Measurements from ENCODE around the gene CC2D1A.
"Not testable (repeated sequence)": the region's sequence is repeated elsewhere in the genome, so short reads cannot be mapped to it uniquely, and the experiment has no call there.

The CC2D1A gene

DNA sequence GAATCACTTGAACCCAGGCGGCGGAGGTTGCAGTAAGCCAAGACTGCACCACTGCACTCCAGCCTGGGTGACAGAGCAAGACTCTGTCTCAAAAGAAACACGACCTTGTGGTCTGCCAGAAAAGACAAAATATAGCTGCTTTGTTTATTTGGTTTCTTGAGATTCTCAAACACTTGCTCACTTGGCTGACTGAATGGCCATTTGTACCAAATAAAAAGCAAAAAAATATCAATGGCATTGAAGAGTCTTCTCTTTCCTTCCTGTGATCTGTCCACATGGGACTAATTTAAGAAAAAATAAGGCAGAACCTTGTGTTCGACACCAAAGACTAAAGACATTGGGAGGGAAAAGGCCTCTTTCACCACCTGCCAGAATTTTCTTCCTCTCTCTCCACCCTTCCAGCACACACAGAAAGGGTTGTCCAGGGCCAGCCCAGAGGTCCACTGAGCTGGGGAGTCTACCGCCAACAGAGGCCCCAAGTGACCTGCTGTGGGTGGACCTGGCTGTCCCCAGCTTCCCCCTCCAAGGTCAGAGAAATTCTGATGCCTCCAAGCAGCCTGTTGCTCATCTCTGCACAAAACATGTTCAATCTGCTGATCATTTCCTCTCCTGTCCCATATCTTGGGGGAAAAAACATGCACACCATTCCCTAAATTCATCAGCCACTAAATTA is 6.0 kb upstream of the CC2D1A start:
- in situ Hi-C loops (cut with HindIII; ENCODE audit: low sequenced_read_pairs), result loop anchor here (25.0 kb wide), 1 partner anchor 487 kb away; the partner anchor contains the start of gene ADGRE5

GRCh38 chr19:13902993-13903555 is 2.9 kb upstream of the CC2D1A start:
- in situ Hi-C loops (cut with HindIII; ENCODE audit: low sequenced_read_pairs), result no loop called here

- in situ Hi-C loops (cut with HindIII; ENCODE audit: low sequenced_read_pairs), result no loop called here
Measured at GRCh38 chr19:13906521-13906904, 512 bp downstream of the CC2D1A start.

GRCh38 chr19:13906910-13907309 is 909 bp downstream of the CC2D1A start:
- in situ Hi-C loops (cut with HindIII; ENCODE audit: low sequenced_read_pairs), result no loop called here

DNA sequence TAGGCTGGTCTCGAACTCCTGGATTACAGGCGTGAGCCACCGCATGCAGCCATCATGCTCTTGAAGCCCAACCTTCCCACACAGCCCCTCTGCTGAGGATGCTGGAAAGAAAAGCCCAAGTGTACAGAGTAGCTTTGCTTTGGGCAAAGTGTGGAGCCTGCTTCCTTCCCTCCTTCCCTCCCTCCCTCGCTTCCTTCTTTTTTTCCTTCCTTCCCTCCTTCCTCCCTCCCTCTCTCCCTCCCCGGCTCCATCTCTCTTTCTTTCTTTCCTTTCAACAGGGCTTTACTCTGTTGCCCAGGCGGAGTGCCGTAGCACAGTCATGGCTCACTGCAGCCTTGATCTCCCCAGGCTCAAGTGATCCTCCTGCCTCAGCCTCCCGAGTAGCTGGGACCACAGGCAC is 2.7 kb downstream of the CC2D1A start:
- in situ Hi-C loops (cut with HindIII; ENCODE audit: low sequenced_read_pairs), result no loop called here

DNA sequence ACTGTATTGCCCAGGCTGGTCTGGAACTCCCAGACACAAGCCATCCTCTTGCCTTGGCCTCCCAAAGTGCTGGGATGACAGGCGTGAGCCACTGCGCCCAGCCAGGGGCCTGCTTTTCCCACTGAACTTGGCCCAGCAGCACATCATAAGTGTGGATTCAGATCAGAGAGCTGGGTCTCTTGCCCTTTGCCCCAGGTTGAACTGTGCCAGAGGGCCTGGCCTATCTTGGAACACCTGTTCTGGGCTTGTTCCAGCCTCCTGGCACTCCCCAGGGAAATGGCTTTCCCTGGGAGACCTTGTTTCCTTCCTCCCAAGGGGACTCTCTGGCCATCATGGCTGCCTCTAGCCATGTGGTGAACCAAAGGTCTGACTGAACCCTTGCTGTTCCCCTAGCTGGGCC is 3.4 kb downstream of the CC2D1A start:
- in situ Hi-C loops (cut with HindIII; ENCODE audit: low sequenced_read_pairs), result no loop called here

DNA sequence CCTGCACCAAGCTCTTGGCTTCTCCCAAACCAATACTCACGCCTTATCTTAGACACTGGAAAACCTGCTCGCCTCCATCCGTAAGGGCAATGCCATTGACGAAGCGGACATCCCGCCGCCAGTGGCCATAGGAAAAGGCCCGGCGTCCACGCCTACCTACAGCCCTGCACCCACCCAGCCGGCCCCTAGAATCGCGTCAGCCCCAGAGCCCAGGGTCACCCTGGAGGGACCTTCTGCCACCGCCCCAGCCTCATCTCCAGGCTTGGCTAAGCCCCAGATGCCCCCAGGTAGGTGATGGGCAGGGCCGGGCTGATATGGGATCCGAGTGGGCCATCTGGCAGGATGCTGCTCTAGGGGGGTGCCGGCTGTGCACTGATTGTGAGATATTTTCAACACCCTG is 7.4 kb downstream of the CC2D1A start:
- in situ Hi-C loops (cut with HindIII; ENCODE audit: low sequenced_read_pairs), result no loop called here

DNA sequence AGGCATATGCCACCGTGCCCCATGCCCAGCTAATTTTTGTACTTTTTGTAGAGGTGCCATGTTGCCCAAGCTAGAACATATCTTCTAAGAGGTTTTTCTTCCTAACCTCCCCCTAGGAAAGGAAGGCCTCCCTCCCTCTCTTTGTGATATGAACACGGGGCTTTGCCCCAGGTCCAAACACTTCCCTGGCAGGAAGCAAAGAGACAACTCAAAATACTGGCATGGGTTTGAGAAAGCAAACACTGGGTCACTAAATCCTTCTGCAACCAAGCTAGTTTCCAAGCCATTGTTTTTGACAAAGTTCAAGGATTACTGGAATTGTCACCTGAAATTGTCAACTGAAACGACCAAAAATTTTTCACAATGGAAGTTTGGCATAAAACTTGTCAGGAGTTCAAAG is 8.8 kb downstream of the CC2D1A start:
- in situ Hi-C loops (cut with HindIII; ENCODE audit: low sequenced_read_pairs), result no loop called here

- in situ Hi-C loops (cut with HindIII; ENCODE audit: low sequenced_read_pairs), result no loop called here
Measured at GRCh38 chr19:13917888-13918406, 11.9 kb downstream of the CC2D1A start.

DNA sequence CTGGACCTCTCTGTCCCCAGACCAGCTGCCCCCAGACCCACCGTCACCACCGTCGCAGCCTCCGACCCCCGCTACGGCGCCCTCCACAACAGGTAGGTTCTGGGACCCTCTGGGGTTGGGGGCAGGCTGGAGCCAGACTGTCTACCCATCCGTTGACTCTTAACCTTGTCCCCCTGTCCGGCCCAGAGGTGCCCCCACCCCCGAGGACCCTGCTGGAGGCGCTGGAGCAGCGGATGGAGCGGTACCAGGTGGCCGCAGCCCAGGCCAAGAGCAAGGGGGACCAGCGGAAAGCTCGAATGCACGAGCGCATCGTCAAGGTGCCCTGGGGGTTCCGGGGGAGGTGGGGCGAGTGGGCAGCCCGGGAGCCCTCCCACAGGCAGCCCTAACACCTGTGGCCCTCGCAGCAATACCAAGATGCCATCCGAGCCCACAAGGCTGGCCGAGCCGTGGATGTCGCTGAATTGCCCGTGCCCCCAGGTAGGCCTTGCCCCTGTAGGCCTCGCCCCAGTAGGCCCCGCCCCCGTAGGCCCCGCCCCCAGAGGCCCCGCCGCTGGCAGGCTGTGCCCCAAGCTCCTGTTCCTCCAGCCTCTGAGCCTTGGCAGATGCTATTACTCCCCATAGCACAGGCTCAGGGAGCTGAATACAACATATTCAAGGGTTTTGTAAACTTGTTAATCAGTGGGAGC is 12.9 kb downstream of the CC2D1A start:
- in situ Hi-C loops (cut with HindIII; ENCODE audit: low sequenced_read_pairs), result no loop called here

GRCh38 chr19:13920524-13920923 is 14.5 kb downstream of the CC2D1A start:
- in situ Hi-C loops (cut with HindIII; ENCODE audit: low sequenced_read_pairs), result no loop called here

- in situ Hi-C loops (cut with HindIII; ENCODE audit: low sequenced_read_pairs), result no loop called here
Measured at GRCh38 chr19:13920940-13921747, 15.1 kb downstream of the CC2D1A start.

GRCh38 chr19:13922118-13922517 is 16.1 kb downstream of the CC2D1A start:
- in situ Hi-C loops (cut with HindIII; ENCODE audit: low sequenced_read_pairs), result not testable (repeated sequence)

GRCh38 chr19:13923194-13923987 is 17.4 kb downstream of the CC2D1A start:
- in situ Hi-C loops (cut with HindIII; ENCODE audit: low sequenced_read_pairs), result no loop called here

DNA sequence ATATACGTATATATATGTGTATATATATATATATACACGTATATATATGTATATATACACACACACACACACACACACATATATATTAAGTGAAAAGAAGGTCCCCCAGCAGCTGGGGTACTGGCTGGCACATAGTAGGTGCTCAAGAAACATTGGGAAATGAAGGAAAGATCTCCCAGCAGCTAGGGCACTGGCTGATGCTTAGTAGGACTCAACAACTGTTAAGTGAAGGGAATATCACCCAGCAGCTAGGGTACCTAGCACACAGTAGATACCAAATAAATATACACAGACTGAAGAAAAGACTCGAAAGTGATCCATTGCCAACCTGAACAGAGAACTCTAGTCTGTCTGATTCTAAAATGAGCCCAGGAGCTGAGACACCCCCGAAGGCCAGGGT is 20.0 kb downstream of the CC2D1A start:
- in situ Hi-C loops (cut with HindIII; ENCODE audit: low sequenced_read_pairs), result loop anchor here (5.0 kb wide), 1 partner anchor 39 kb away; no protein-coding TSS in a partner anchor

DNA sequence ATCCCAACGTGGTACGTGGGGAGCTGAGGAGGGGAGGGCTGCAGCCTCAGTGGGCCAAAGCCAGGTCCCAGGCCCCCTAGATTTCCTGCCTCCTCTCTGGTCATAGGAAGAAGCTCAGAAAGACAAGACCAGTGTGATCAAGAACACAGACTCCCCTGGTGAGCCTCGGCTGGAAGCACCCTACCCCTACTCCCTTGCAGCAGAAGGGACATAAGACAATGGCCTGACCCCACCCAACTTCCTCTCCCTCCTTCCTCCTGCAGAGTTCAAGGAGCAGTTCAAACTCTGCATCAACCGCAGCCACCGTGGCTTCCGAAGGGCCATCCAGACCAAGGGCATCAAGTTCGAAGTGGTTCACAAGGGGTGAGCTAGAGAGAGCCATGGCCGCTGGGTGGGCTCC is 20.7 kb downstream of the CC2D1A start:
- in situ Hi-C loops (cut with HindIII; ENCODE audit: low sequenced_read_pairs), result loop anchor here (5.0 kb wide), 1 partner anchor 39 kb away; no protein-coding TSS in a partner anchor

GRCh38 chr19:13929340-13929739 is 23.3 kb downstream of the CC2D1A start:
- in situ Hi-C loops (cut with HindIII; ENCODE audit: low sequenced_read_pairs), result loop anchor here (5.0 kb wide), 1 partner anchor 42 kb away; no protein-coding TSS in a partner anchor

DNA sequence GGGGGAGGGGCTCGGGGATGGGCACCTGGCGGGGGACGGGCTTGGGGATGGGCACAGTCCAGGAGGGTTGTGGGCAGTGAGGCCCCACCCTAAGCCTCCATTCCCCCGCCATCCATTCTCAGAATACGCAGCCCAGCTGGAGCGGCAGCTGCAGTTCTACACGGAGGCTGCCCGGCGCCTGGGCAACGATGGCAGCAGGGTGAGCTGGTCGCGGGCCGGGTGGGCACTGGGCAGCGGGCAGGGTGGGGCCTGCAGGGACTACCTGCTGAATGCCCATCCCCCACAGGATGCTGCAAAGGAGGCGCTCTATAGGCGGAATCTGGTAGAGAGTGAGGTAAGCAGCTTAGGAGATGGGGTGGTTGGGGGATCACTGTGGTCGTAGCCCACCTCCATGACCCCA is 24.0 kb downstream of the CC2D1A start:
- in situ Hi-C loops (cut with HindIII; ENCODE audit: low sequenced_read_pairs), result loop anchor here (5.0 kb wide), 1 partner anchor 43 kb away; no protein-coding TSS in a partner anchor

DNA sequence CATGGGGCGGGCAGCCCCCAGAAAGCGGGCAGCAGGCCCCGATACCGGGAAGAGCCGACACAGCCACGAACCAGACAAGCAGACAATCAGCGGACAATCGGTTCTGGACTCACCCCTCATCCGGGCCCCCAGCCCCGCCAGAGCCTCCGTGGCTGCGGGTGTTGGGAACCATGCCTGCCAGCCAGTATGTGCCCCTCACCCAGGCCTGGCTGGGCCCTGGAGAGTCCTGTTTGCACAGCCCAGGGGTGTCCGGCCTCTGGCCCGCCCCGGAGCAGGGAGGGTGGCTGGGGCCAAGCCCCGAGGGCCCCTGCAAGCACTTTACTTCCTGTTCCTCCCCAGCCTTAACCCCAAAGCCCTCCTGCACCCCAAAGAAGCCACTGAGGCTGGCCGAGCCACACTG is 24.4 kb downstream of the CC2D1A start:
- in situ Hi-C loops (cut with HindIII; ENCODE audit: low sequenced_read_pairs), result no loop called here
